Bronchial epithelial cell (primary cell): ENCODE data around the gene ART4. TPM values are rescaled to one million over a fixed set of nuclear protein-coding genes. Genes with fewer than 3 reads are reported as not detected.

Experiments used
- DNase-seq: peaks from one replicate; pipeline ENCODE4 v3.0.0-alpha.2; 2010; ENCODE audit warnings: low read depth
- FAIRE-seq: peaks from 2 replicates; lab custom pipeline; 2011; peaks lifted over from hg19 to GRCh38; lab: Jason Lieb, UNC
- H3K27me3 ChIP-seq: 2 replicates; pipeline ENCODE4 v1.5.1; 2011; ENCODE audit warnings: low read length; ENCODE audit not compliant: control insufficient read depth, insufficient read depth
- H3K36me3 ChIP-seq: 2 replicates; pipeline ENCODE4 v1.5.1; 2011; ENCODE audit warnings: low read length; ENCODE audit not compliant: control insufficient read depth, insufficient read depth
- H3K4me3 ChIP-seq: 2 replicates; pipeline ENCODE4 v1.5.1; 2011; ENCODE audit warnings: mild to moderate bottlenecking, low read depth, low read length, control low read depth
- CTCF ChIP-seq: IDR thresholded peaks from 2 replicates; pipeline ENCODE4 v1.5.1; 2011; ENCODE audit warnings: mild to moderate bottlenecking, moderate library complexity, low read length, control low read depth, inconsistent platforms; ENCODE audit not compliant: insufficient read depth, severe bottlenecking
- total RNA-seq: library from RNA; depleted of rRNA; stranded (reverse); fragments of >200 nt; gene quantifications from 2 replicates; pipeline ENCODE4 v1.2.1, GENCODE V29; 2014

The ART4 gene
- total RNA-seq, 1 donor from 2014 or later, result not detected

- H3K36me3 ChIP-seq, result no peaks in the 10 kb centered on the region
- FAIRE-seq (no peak), DNase-seq (no peak)
- no peaks in the 10 kb centered on the region for H3K27me3 ChIP-seq
- no peak for TF ChIP-seq CTCF
- no peak overlapping the region for H3K4me3 ChIP-seq
Measured at GRCh38 chr12:14876833-14877232, 33.5 kb upstream of the ART4 start.

- H3K36me3 ChIP-seq, result no peaks in the 10 kb centered on the region
- no peaks in the 10 kb centered on the region for H3K27me3 ChIP-seq
- no peak overlapping the region for H3K4me3 ChIP-seq
- DNase-seq, result peak; percentile 42
- no peak for FAIRE-seq
- no peak for TF ChIP-seq CTCF
Measured at GRCh38 chr12:14874882-14875281, 31.6 kb upstream of the ART4 start.

GRCh38 chr12:14873440-14874185, 30.3 kb upstream of the ART4 start:
- no peak for DNase-seq
- no peak for TF ChIP-seq CTCF
- FAIRE-seq, result no peak
- Histone ChIP-seq H3K27me3 (no peaks in the 10 kb centered on the region), H3K4me3 (no peak overlapping the region), H3K36me3 (no peaks in the 10 kb centered on the region)

- FAIRE-seq (no peak), DNase-seq (no peak)
- TF ChIP-seq CTCF, result no peak
- Histone ChIP-seq H3K36me3 (no peaks in the 10 kb centered on the region), H3K4me3 (no peak overlapping the region), H3K27me3 (no peaks in the 10 kb centered on the region)
Measured at GRCh38 chr12:14871886-14872285, 28.6 kb upstream of the ART4 start.

- Histone ChIP-seq H3K27me3 (no peaks in the 10 kb centered on the region), H3K4me3 (no peak overlapping the region), H3K36me3 (no peaks in the 10 kb centered on the region)
- no peak for TF ChIP-seq CTCF
- FAIRE-seq (no peak), DNase-seq (no peak)
Measured at GRCh38 chr12:14871247-14871646, 27.9 kb upstream of the ART4 start.
